Activated naive CD8-positive, alpha-beta T cell treated with anti-CD3 and anti-CD28 coated beads, Interleukin-2, amount 10 ng/mL, durations not matched to agents 7 days and 5 days (primary cell): ENCODE data around the gene RNF123. TPM values are rescaled to one million over a fixed set of nuclear protein-coding genes. Genes with fewer than 3 reads are reported as not detected.
"Not testable (repeated sequence)": the region's sequence is repeated elsewhere in the genome, so short reads cannot be mapped to it uniquely, and the experiment has no call there.

Experiments
- ATAC-seq: fragments of 150-1000 bp; cut with Tn5 transposase; one replicate; pipeline ENCODE4 v1.10.0; 2021; ENCODE audit warnings: low read depth, moderate library complexity
- POLR2A ChIA-PET: fragments of 350-600 bp; sonication (Branson Sonifier 250); formaldehyde crosslinking; loops from one replicate; lab custom pipeline; 2021; ENCODE audit warnings: antibody characterized with exemption; lab: Charles Lee
- DNase-seq: peaks from one replicate; pipeline ENCODE4 v3.0.0; 2021
- H3K27ac Mint-ChIP-seq: one replicate; pipeline ENCODE4 v1.8.0; 2022; ENCODE audit warnings: mild to moderate bottlenecking, mixed read lengths
- H3K27me3 Mint-ChIP-seq: one replicate; pipeline ENCODE4 v1.8.0; 2022; ENCODE audit warnings: mild to moderate bottlenecking, moderate library complexity, mixed read lengths
- H3K36me3 Mint-ChIP-seq: one replicate; pipeline ENCODE4 v1.8.0; 2021; ENCODE audit warnings: mild to moderate bottlenecking, mixed read lengths
- H3K4me1 Mint-ChIP-seq: one replicate; pipeline ENCODE4 v1.8.0; 2021; ENCODE audit warnings: mixed read lengths
- H3K4me3 Mint-ChIP-seq: one replicate; pipeline ENCODE4 v1.8.0; 2022; ENCODE audit warnings: mild to moderate bottlenecking, moderate library complexity, mixed read lengths
- H3K9me3 Mint-ChIP-seq: one replicate; pipeline ENCODE4 v1.8.0; 2021; ENCODE audit warnings: mixed read lengths
- total RNA-seq, 2 experiments: library from RNA; stranded (reverse); gene quantifications; one replicate each; pipeline ENCODE4 v1.2.3, GENCODE V29; 2021

Gene RNF123
- total RNA-seq, 2 experiments from 2014 or later, result 53.2 to 56.5 TPM

GRCh38 chr3:49673715-49674496 is 15.5 kb upstream of the RNF123 start, which contains the start of gene APEH:
Gene APEH (plus strand): TSS chr3:49674351. CDS start chr3:49674402, 51 bp downstream.
- H3K4me1 Mint-ChIP-seq, result peaks cover 22% of the 10 kb centered on the region
- H3K9me3 Mint-ChIP-seq, result no peaks in the 10 kb centered on the region
- H3K27ac Mint-ChIP-seq, result peak within 1 kb of the TSS; percentile 99
- ATAC-seq, result peak; percentile 85
- H3K4me3 Mint-ChIP-seq, result peak within 1 kb of the TSS; percentile 95
- H3K27me3 Mint-ChIP-seq, result no peaks in the 10 kb centered on the region
- DNase-seq, result peak; percentile 99
- POLR2A ChIA-PET, result interaction anchor here (1.0 to 2.9 kb wide), 4 partner anchors 71 to 580 kb away, joined by 3 to 46 read pairs (median 4); partner anchors contain the start of genes QRICH1 and USP4
- H3K36me3 Mint-ChIP-seq, result peaks cover 2% of the 10 kb centered on the region

GRCh38 chr3:49674497-49674983 is 14.8 kb upstream of the RNF123 start:
- POLR2A ChIA-PET, result interaction anchor here (0.6 kb wide), 1 partner anchor 196 kb away, joined by 4 read pairs; no protein-coding TSS in a partner anchor
- Mint-ChIP-seq H3K4me3 (peak overlapping the region; percentile 95), H3K36me3 (peaks cover 2% of the 10 kb centered on the region), H3K4me1 (peaks cover 22% of the 10 kb centered on the region), H3K27me3 (no peaks in the 10 kb centered on the region), H3K9me3 (no peaks in the 10 kb centered on the region), H3K27ac (peak overlapping the region; percentile 99)
- ATAC-seq (peak; percentile 17), DNase-seq (no peak)

DNA sequence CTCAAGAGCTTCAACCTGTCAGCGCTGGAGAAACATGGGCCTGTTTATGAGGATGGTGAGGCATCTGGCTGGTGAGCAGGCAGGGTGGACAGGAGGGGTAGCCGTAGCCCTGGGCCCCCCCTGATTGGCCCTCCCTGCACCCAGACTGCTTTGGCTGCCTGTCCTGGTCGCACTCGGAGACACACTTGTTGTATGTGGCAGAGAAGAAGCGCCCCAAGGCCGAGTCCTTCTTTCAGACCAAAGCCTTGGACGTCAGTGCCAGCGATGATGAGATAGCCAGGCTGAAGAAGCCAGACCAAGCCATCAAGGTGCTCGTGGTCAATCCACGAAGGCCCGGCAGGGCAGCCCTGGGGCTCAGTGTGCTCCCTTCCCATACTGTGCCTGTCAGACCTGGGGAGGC is 13.4 kb upstream of the RNF123 start:
- Mint-ChIP-seq H3K4me1 (peaks cover 27% of the 10 kb centered on the region), H3K4me3 (no peak overlapping the region), H3K27ac (peak overlapping the region; percentile 30), H3K9me3 (no peaks in the 10 kb centered on the region), H3K36me3 (peaks cover 2% of the 10 kb centered on the region), H3K27me3 (no peaks in the 10 kb centered on the region)
- no peak for ATAC-seq
- POLR2A ChIA-PET, result no interaction called here
- no peak for DNase-seq

DNA sequence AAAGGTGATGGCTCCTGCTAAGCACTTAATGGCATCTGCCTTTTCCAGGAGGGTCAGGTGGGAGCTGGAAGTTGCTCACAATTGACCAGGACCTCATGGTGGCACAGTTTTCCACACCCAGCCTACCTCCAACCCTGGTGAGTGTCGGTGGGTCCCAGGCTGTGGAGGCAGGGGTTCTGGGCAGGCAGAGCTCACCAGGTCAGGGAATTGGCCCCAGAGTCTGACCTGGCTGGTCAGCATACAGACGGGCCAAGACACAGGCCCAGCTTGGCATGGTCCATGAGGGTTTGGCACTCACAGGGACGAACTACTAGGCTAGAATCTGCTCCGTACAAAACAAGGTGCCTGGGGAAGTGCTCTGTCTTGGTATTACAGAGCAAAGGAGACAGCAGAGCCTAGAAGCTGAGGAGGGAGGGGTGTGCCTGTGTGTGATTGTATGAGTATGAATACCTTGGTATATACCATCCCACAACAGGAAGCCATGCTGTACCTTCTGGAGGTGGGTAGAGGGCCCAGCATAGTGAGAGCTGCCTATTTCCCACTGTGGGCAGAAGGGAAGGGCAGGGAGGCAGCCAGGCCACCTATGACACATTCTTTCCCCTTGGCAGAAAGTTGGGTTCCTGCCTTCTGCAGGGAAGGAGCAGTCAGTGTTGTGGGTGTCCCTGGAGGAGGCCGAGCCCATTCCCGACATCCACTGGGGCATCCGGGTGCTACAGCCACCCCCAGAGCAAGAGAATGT is 8.7 kb upstream of the RNF123 start:
- Mint-ChIP-seq H3K27me3 (no peaks in the 10 kb centered on the region), H3K27ac (no peak overlapping the region), H3K36me3 (peaks cover 6% of the 10 kb centered on the region), H3K9me3 (no peaks in the 10 kb centered on the region), H3K4me1 (peaks cover 10% of the 10 kb centered on the region), H3K4me3 (no peak overlapping the region)
- ATAC-seq (no peak), DNase-seq (no peak)
- POLR2A ChIA-PET, result no interaction called here

GRCh38 chr3:49681232-49681522 is 8.2 kb upstream of the RNF123 start:
- Mint-ChIP-seq H3K36me3 (peaks cover 5% of the 10 kb centered on the region), H3K27ac (no peak overlapping the region), H3K9me3 (no peaks in the 10 kb centered on the region), H3K27me3 (no peaks in the 10 kb centered on the region), H3K4me1 (peaks cover 7% of the 10 kb centered on the region), H3K4me3 (no peak overlapping the region)
- no peak for DNase-seq
- no peak for ATAC-seq
- POLR2A ChIA-PET, result no interaction called here

DNA sequence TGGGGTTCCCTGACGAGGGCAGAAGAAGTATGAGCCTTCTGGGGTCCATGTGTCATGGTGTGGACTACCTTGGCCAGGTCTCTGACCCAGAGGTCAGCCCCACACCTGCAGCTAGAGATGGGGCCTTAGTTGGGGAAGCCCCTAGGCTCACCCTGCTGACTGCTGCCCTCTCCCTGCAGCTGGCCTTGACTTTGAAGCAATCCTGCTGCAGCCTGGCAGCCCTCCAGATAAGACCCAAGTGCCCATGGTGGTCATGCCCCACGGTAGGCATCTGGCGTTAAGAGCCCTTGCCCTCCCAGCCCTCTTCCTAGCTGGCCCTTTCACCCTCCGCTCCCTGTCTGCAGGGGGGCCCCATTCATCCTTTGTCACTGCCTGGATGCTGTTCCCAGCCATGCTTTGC is 7.8 kb upstream of the RNF123 start:
- Mint-ChIP-seq H3K4me3 (no peak overlapping the region), H3K27me3 (no peaks in the 10 kb centered on the region), H3K9me3 (no peaks in the 10 kb centered on the region), H3K36me3 (peaks cover 5% of the 10 kb centered on the region), H3K4me1 (peaks cover 6% of the 10 kb centered on the region), H3K27ac (no peak overlapping the region)
- POLR2A ChIA-PET, result no interaction called here
- DNase-seq (no peak), ATAC-seq (no peak)

GRCh38 chr3:49683162-49683561 is 6.2 kb upstream of the RNF123 start:
- POLR2A ChIA-PET, result no interaction called here
- Mint-ChIP-seq H3K4me3 (no peak overlapping the region), H3K36me3 (peaks cover 5% of the 10 kb centered on the region)

DNA sequence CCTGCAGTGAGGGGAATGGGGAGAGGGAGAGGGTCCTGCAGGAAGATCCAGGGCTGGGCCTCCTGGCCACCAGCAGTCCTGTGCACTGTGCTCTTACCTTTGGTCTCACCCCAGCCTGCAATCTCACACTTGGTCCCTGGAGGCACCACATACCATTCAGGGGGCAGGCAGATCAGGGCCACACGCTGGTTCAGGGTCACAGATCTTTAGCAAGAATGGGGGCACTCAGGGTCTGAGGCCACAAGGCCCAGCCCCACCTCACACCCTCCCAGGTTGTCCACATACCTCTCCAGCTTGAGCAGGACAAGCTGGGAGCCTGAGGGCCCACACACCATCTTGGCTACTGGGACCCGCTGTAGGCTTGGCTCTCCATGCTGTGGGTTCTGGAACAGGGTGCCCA is 4.9 kb upstream of the RNF123 start:
- H3K9me3 Mint-ChIP-seq, result not testable (repeated sequence)

More at GRCh38 chr3:49683162-49683561, 6.2 kb upstream of the RNF123 start:
- no peak for DNase-seq
- H3K27ac Mint-ChIP-seq, result no peak overlapping the region
- ATAC-seq, result no peak
- no peaks in the 10 kb centered on the region for H3K9me3 Mint-ChIP-seq
- no peaks in the 10 kb centered on the region for H3K27me3 Mint-ChIP-seq
- H3K4me1 Mint-ChIP-seq, result peaks cover 8% of the 10 kb centered on the region

DNA sequence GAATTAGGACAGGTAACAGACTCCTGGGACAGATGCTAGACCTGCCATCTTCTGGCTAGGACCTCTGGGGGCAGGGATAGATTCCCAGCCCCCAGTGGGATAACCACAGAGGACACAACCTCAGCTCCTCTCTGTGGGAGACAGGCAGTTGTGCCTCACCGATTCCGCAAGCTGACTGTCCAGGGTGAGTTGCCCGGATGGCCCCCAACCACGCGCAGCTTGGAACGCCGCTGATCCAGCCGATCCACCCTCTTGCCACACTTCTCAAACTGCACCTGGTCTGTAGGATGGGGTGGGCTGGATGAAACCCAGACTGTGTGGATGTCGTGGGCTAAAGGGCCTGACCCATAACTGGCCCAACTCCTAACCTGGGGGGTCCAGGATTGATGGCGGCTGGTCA is 4.3 kb upstream of the RNF123 start:
- H3K4me3 Mint-ChIP-seq, DNase-seq, H3K9me3 Mint-ChIP-seq, POLR2A ChIA-PET, H3K36me3 Mint-ChIP-seq, H3K27me3 Mint-ChIP-seq, H3K27ac Mint-ChIP-seq, H3K4me1 Mint-ChIP-seq, ATAC-seq: not testable (repeated sequence)

More for the DNA sequence above, 4.9 kb upstream of the RNF123 start:
- POLR2A ChIA-PET, H3K27me3 Mint-ChIP-seq, H3K4me3 Mint-ChIP-seq, DNase-seq, H3K4me1 Mint-ChIP-seq, H3K36me3 Mint-ChIP-seq, ATAC-seq, H3K27ac Mint-ChIP-seq: not testable (repeated sequence)

- DNase-seq, H3K4me3 Mint-ChIP-seq, ATAC-seq, H3K36me3 Mint-ChIP-seq, H3K27ac Mint-ChIP-seq, POLR2A ChIA-PET, H3K27me3 Mint-ChIP-seq, H3K9me3 Mint-ChIP-seq: not testable (repeated sequence)
- peaks cover 11% of the 10 kb centered on the region for H3K4me1 Mint-ChIP-seq
Measured at GRCh38 chr3:49685846-49686245, 3.5 kb upstream of the RNF123 start.

GRCh38 chr3:49686346-49686745 is 3.0 kb upstream of the RNF123 start:
- H3K4me3 Mint-ChIP-seq, POLR2A ChIA-PET, H3K36me3 Mint-ChIP-seq, H3K27ac Mint-ChIP-seq, H3K27me3 Mint-ChIP-seq, H3K9me3 Mint-ChIP-seq: not testable (repeated sequence)
- ATAC-seq, result peak; percentile 1
- peaks cover 14% of the 10 kb centered on the region for H3K4me1 Mint-ChIP-seq
- DNase-seq, result peak; percentile 54

DNA sequence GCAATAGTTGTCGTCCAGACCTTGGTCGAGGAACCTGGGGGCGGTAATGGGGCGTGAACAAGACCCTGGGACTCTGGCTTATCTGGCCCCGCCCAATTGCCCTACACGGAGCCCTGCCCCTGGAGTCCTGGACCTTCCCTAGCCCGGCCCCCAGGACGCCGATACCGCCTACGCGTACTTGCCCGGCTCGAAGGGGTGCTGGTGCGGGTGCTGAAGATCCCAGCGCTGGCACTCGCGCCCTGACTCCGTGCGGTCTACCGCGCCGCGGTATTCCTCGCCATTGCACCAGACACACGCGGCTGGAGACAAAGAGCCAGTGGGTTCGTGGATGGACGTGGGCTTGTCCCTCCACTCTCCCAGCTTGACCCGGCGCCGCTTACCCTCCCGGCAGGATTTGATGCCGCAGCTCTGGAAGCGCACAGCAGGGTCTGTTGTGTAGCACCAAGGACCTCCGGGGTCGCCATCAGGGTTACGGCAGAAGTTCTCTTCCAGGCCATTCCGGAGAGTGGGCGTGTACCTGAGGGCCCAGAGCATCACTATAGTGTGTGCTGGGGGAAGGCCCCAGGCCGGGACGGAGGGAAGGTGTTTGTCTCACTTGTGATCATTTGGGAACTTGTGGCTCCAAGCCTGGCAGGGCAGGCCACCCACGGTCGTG is 2.5 kb upstream of the RNF123 start:
- H3K27me3 Mint-ChIP-seq, H3K9me3 Mint-ChIP-seq, H3K27ac Mint-ChIP-seq, POLR2A ChIA-PET, H3K36me3 Mint-ChIP-seq: not testable (repeated sequence)
- DNase-seq (peak; percentile 58), ATAC-seq (peak; percentile 15)
- Mint-ChIP-seq H3K4me1 (peaks cover 16% of the 10 kb centered on the region), H3K4me3 (peak overlapping the region; percentile 13)

DNA sequence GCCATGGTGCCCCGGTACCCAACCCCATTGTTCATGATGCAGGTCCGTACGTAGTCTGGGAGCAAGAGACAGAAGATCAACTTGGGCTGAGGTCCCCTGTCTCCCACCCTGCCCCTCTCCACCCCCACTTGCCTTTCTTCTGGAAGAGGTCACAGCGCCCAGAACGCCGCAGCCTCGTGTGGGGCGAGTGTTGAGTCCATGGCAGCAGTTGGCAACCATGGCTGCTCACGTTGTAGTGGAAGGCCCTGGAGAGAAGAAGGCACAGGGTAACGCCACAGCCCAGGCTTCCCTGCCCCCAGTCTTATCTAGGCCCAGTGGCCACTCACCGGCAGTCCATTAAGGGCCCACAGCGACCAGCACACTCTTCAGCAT is 1.9 kb upstream of the RNF123 start:
- H3K36me3 Mint-ChIP-seq, DNase-seq, ATAC-seq, H3K4me3 Mint-ChIP-seq, H3K27ac Mint-ChIP-seq, POLR2A ChIA-PET, H3K27me3 Mint-ChIP-seq, H3K9me3 Mint-ChIP-seq: not testable (repeated sequence)
- H3K4me1 Mint-ChIP-seq, result peaks cover 16% of the 10 kb centered on the region
